HepG2 (cell line): Measurements from ENCODE around the gene GNB3. TPM values are rescaled to one million over a fixed set of nuclear protein-coding genes. Genes with fewer than 3 reads are reported as not detected.

ENCODE experiments used
- GABPB1 ChIP-seq: IDR thresholded peaks from 2 replicates; pipeline ENCODE4 v1.6.1; 2016; ENCODE audit warnings: mild to moderate bottlenecking, missing genetic modification reagents, moderate library complexity, missing compliant biosample characterization
- HMG20B ChIP-seq: conservative IDR thresholded peaks from 2 replicates; pipeline ENCODE4 v1.6.1; 2016; ENCODE audit warnings: missing genetic modification reagents, missing compliant biosample characterization
- KDM5B ChIP-seq: sonication (generic); formaldehyde crosslinking; IDR thresholded peaks from 2 replicates; pipeline ENCODE4 v1.4.0; 2020; ENCODE audit warnings: missing genetic modification reagents, mild to moderate bottlenecking, borderline replicate concordance
- MEF2D ChIP-seq: sonication (generic); formaldehyde crosslinking; IDR thresholded peaks from 2 replicates; pipeline ENCODE4 v1.5.1; 2020; ENCODE audit warnings: mild to moderate bottlenecking, missing genetic modification reagents
- PREB ChIP-seq: sonication (generic); formaldehyde crosslinking; IDR thresholded peaks from 2 replicates; pipeline ENCODE4 v1.4.0; 2020; ENCODE audit warnings: missing genetic modification reagents
- PRPF4 ChIP-seq: fragments of 200-400 bp; formaldehyde crosslinking; IDR thresholded peaks from 2 replicates; pipeline ENCODE4 v1.6.1; 2016; ENCODE audit warnings: low read length, low read depth; ENCODE audit not compliant: poor library complexity, severe bottlenecking
- RNF2 ChIP-seq: fragments of 450-650 bp; conservative IDR thresholded peaks from 2 replicates; pipeline ENCODE4 v1.6.1; 2016; ENCODE audit warnings: low read depth
- RXRA ChIP-seq: sonication (generic); formaldehyde crosslinking; IDR thresholded peaks from 2 replicates; pipeline ENCODE4 v1.5.1; 2020; ENCODE audit warnings: missing genetic modification reagents
- U2AF1 ChIP-seq: fragments of 200-400 bp; formaldehyde crosslinking; optimal IDR thresholded peaks from 2 replicates; pipeline ENCODE3; 2017; ENCODE audit warnings: mild to moderate bottlenecking, low read depth, low read length
- ZBTB20 ChIP-seq: sonication (generic); formaldehyde crosslinking; IDR thresholded peaks from 2 replicates; pipeline ENCODE4 v1.8.1; 2023; ENCODE audit warnings: missing genetic modification reagents, low read depth, mild to moderate bottlenecking, borderline replicate concordance
- ZBTB42 ChIP-seq: sonication (generic); formaldehyde crosslinking; IDR thresholded peaks from 2 replicates; pipeline ENCODE4 v1.5.0; 2020; ENCODE audit warnings: mild to moderate bottlenecking, missing genetic modification reagents
- ZMYM4 ChIP-seq: sonication (generic); formaldehyde crosslinking; IDR thresholded peaks from 2 replicates; pipeline ENCODE4 v1.8.1; 2023; ENCODE audit warnings: mild to moderate bottlenecking, missing genetic modification reagents
- ZNF10 ChIP-seq: sonication (generic); formaldehyde crosslinking; IDR thresholded peaks from 2 replicates; pipeline ENCODE4 v1.4.0; 2020; ENCODE audit warnings: mild to moderate bottlenecking, low read depth, missing genetic modification reagents, borderline replicate concordance
- ZNF142 ChIP-seq: sonication (generic); formaldehyde crosslinking; IDR thresholded peaks from 2 replicates; pipeline ENCODE4 v1.4.0; 2020; ENCODE audit warnings: missing genetic modification reagents
- ZNF18 ChIP-seq: sonication (generic); formaldehyde crosslinking; IDR thresholded peaks from 2 replicates; pipeline ENCODE4 v1.8.0; 2022; ENCODE audit warnings: mild to moderate bottlenecking, missing genetic modification reagents; ENCODE audit not compliant: insufficient replicate concordance
- ZNF513 ChIP-seq: sonication (generic); formaldehyde crosslinking; conservative IDR thresholded peaks from 2 replicates; pipeline ENCODE4 v1.5.0; 2020; ENCODE audit warnings: missing genetic modification reagents
- ZNF782 ChIP-seq: sonication (generic); formaldehyde crosslinking; IDR thresholded peaks from 2 replicates; pipeline ENCODE4 v1.4.0; 2020; ENCODE audit warnings: missing genetic modification reagents, mild to moderate bottlenecking, borderline replicate concordance
- ZNF839 ChIP-seq: sonication (generic); formaldehyde crosslinking; IDR thresholded peaks from 2 replicates; pipeline ENCODE4 v1.4.0; 2020; ENCODE audit warnings: missing genetic modification reagents, mild to moderate bottlenecking, borderline replicate concordance
- polyA plus RNA-seq, 8 experiments: library from polyadenylated mRNA; depleted of rRNA in 3 of 8; stranded (reverse) in 7 of 8; unstranded in 1 of 8; fragments of >200 nt; fragmentation: Illumina TruSeq in 4 of 8; extraction: Trizol in 4 of 8; gene quantifications; 2 replicates each; pipeline versions ENCODE4 v1.2.1 to v1.2.3, GENCODE V29; 2011 to 2016; ENCODE audit warnings: low read depth in 4 of 8, missing spikeins in 1 of 8, mixed read lengths in 1 of 8; ENCODE audit not compliant: insufficient read depth in 1 of 8
- total RNA-seq, 5 experiments: library from RNA; depleted of rRNA; stranded (reverse); fragments of >200 nt; fragmentation: Illumina TruSeq; extraction: Trizol; gene quantifications; 2 replicates each; pipeline ENCODE4 v1.2.3, GENCODE V29; 2016; ENCODE audit warnings: low read depth in 1 of 5

GNB3 gene
- total and polyA plus RNA-seq, 2 of the 13 experiments (the other 11 are each of a cell fraction or from before 2014, with no cell fraction given) = 1.3 to 3.6 TPM

GRCh38 chr12:6872073-6873048 lies 31.6 kb downstream of the GNB3 start (continued):
- TF ChIP-seq ZNF142 (CRISPR knock-in tag) = peak; percentile 68; the same call in 1 of the 2 replicates
- no peak for TF ChIP-seq PREB (CRISPR knock-in tag)
- TF ChIP-seq ZBTB20 (CRISPR knock-in tag) = peak; percentile 29; the same call in 1 of the 2 replicates
- no peak for TF ChIP-seq ZNF839 (CRISPR knock-in tag)
- TF ChIP-seq MEF2D (CRISPR knock-in tag) = peak; percentile 50; the same call in 1 of the 2 replicates
- peak; percentile 71 for TF ChIP-seq GABPB1 (CRISPR knock-in tag)
- no peak; the same call in 1 of the 2 replicates for TF ChIP-seq ZMYM4 (CRISPR knock-in tag)
- no peak for TF ChIP-seq ZNF782 (CRISPR knock-in tag)
- no peak for TF ChIP-seq PRPF4
- peak; percentile 71; the same call in 1 of the 2 replicates for TF ChIP-seq RXRA (CRISPR knock-in tag)
- no peak for TF ChIP-seq ZNF10 (CRISPR knock-in tag)
- TF ChIP-seq ZBTB42 (CRISPR knock-in tag) = no peak
- TF ChIP-seq RNF2 = no peak
- TF ChIP-seq ZNF513 (CRISPR knock-in tag) = 0 out of 2 replicates have a peak, but pooled peaks have one; percentile 55
- no peak for TF ChIP-seq HMG20B (CRISPR knock-in tag)
- TF ChIP-seq U2AF1 = peak; percentile 70
- TF ChIP-seq ZNF18 (CRISPR knock-in tag) = no peak
- no peak for TF ChIP-seq KDM5B
